Smooth muscle cell (in vitro differentiated cells): ENCODE measurements around the gene CNOT8. TPM values are rescaled to one million over a fixed set of nuclear protein-coding genes. Genes with fewer than 3 reads are reported as not detected.

Source experiments
- DNase-seq: peaks from one replicate; lab custom pipeline; 2025; ENCODE audit not compliant: unreplicated experiment; lab: John Stamatoyannopoulos, UW
- H2AFZ ChIP-seq: fragments of 200-600 bp; sonication (generic); 2 replicates; pipeline ENCODE4 v1.6.0; 2016; ENCODE audit warnings: antibody characterized with exemption, low read depth, mild to moderate bottlenecking
- H3F3A ChIP-seq: fragments of 200-600 bp; sonication (generic); 2 replicates; pipeline ENCODE4 v1.6.0; 2017; ENCODE audit warnings: antibody characterized with exemption, low read depth
- H3K27ac ChIP-seq: fragments of 200-600 bp; sonication (generic); 2 replicates; pipeline ENCODE4 v1.5.1; 2016; ENCODE audit warnings: low read depth, mild to moderate bottlenecking
- H3K27me3 ChIP-seq: fragments of 200-600 bp; sonication (generic); 2 replicates; pipeline ENCODE4 v1.6.1; 2016; ENCODE audit warnings: low read depth, mild to moderate bottlenecking
- H3K36me3 ChIP-seq: fragments of 200-600 bp; sonication (generic); 2 replicates; pipeline ENCODE4 v1.5.1; 2016; ENCODE audit warnings: low read depth
- H3K4me1 ChIP-seq: fragments of 200-600 bp; sonication (generic); 2 replicates; pipeline ENCODE4 v1.5.1; 2016; ENCODE audit warnings: low read depth
- H3K4me2 ChIP-seq: fragments of 200-600 bp; sonication (generic); 2 replicates; pipeline ENCODE4 v1.6.0; 2016; ENCODE audit warnings: mild to moderate bottlenecking
- H3K4me3 ChIP-seq: fragments of 200-600 bp; sonication (generic); 2 replicates; pipeline ENCODE4 v1.5.1; 2016; ENCODE audit warnings: mild to moderate bottlenecking
- H3K79me2 ChIP-seq: fragments of 200-600 bp; sonication (generic); 2 replicates; pipeline ENCODE4 v1.6.0; 2016; ENCODE audit warnings: low read depth, mild to moderate bottlenecking
- H3K9ac ChIP-seq: fragments of 200-600 bp; sonication (generic); 2 replicates; pipeline ENCODE4 v1.6.0; 2016; ENCODE audit warnings: low read depth
- H3K9me3 ChIP-seq: fragments of 200-600 bp; sonication (generic); replicated peaks from 2 replicates; pipeline ENCODE4 v1.5.1; 2016; ENCODE audit warnings: low read depth
- H4K20me1 ChIP-seq: fragments of 200-600 bp; sonication (generic); 2 replicates; pipeline ENCODE4 v1.6.0; 2016; ENCODE audit warnings: low read depth
- CTCF ChIP-seq: fragments of 200-600 bp; sonication (generic); IDR thresholded peaks from 2 replicates; pipeline ENCODE4 v1.5.1; 2017; ENCODE audit warnings: borderline replicate concordance, mild to moderate bottlenecking, antibody characterized with exemption; ENCODE audit not compliant: insufficient read depth, poor library complexity, severe bottlenecking
- WGBS: methylation state at CpG from one replicate; pipeline ENCODE4 v1.1.7; 2016; ENCODE audit warnings: low lambda C conversion rate; 5-methylcytosine and 5-hydroxymethylcytosine counted together
- polyA plus RNA-seq: library from polyadenylated mRNA; unstranded; fragments of >200 nt; fragmentation: Nextera tagmentation; extraction: Ambion mirVana; gene quantifications from 2 replicates; pipeline ENCODE4 v1.2.1, GENCODE V29; 2016
- total RNA-seq: library from RNA; depleted of rRNA; stranded (reverse); fragments of >200 nt; gene quantifications from 2 replicates; pipeline ENCODE4 v1.2.3, GENCODE V29; 2014

Gene CNOT8
- total and polyA plus RNA-seq, 2 experiments from 2014 or later, result 54.9 to 76.4 TPM

GRCh38 chr5:154842689-154843530, 15.5 kb upstream of the CNOT8 start:
- H2AFZ ChIP-seq, result no peak overlapping the region
- H3F3A ChIP-seq, result no peaks in the 10 kb centered on the region
- no peaks in the 10 kb centered on the region for H3K79me2 ChIP-seq
- H3K4me1 ChIP-seq, result no peaks in the 10 kb centered on the region
- H3K27me3 ChIP-seq, result no peaks in the 10 kb centered on the region
- no peaks in the 10 kb centered on the region for H3K9me3 ChIP-seq
- H3K27ac ChIP-seq, result no peak overlapping the region
- no peak overlapping the region for H3K4me2 ChIP-seq
- DNase-seq, result no peak
- 48% methylated on average over 6 of the region's 6 CpGs for WGBS
- H3K36me3 ChIP-seq, result no peaks in the 10 kb centered on the region
- TF ChIP-seq CTCF, result no peak
- H3K9ac ChIP-seq, result no peak overlapping the region
- H4K20me1 ChIP-seq, result no peaks in the 10 kb centered on the region
- H3K4me3 ChIP-seq, result no peak overlapping the region

- Histone ChIP-seq H3K4me2 (no peak overlapping the region), H3K9ac (no peak overlapping the region), H3K4me3 (no peak overlapping the region), H2AFZ (no peak overlapping the region), H3K27me3 (no peaks in the 10 kb centered on the region), H4K20me1 (no peaks in the 10 kb centered on the region), H3K79me2 (no peaks in the 10 kb centered on the region), H3K4me1 (no peaks in the 10 kb centered on the region), H3K36me3 (no peaks in the 10 kb centered on the region), H3K27ac (no peak overlapping the region), H3F3A (peaks cover 7% of the 10 kb centered on the region), H3K9me3 (no peaks in the 10 kb centered on the region)
- 66% methylated on average over 5 of the region's 5 CpGs for WGBS
- no peak for DNase-seq
- no peak for TF ChIP-seq CTCF
Observed at GRCh38 chr5:154844809-154845208, 13.6 kb upstream of the CNOT8 start.

GRCh38 chr5:154849264-154849785, 9.1 kb upstream of the CNOT8 start:
- H3K27ac ChIP-seq, result peak overlapping the region; percentile 49
- 88% methylated on average over 6 of the region's 6 CpGs for WGBS

More at GRCh38 chr5:154849264-154849785, 9.1 kb upstream of the CNOT8 start:
- TF ChIP-seq CTCF, result no peak
- no peak for DNase-seq
- H3K4me3 ChIP-seq, result peak overlapping the region; percentile 37
- no peaks in the 10 kb centered on the region for H3K36me3 ChIP-seq
- peaks cover 7% of the 10 kb centered on the region for H3K4me1 ChIP-seq
- peaks cover 14% of the 10 kb centered on the region for H3F3A ChIP-seq
- H3K9me3 ChIP-seq, result no peaks in the 10 kb centered on the region
- no peaks in the 10 kb centered on the region for H3K27me3 ChIP-seq
- peak overlapping the region; percentile 82 for H3K4me2 ChIP-seq
- H4K20me1 ChIP-seq, result no peaks in the 10 kb centered on the region
- no peaks in the 10 kb centered on the region for H3K79me2 ChIP-seq
- H3K9ac ChIP-seq, result no peak overlapping the region
- no peak overlapping the region for H2AFZ ChIP-seq
